GM23248 (cell line): Measurements from ENCODE around the gene ADH1A. TPM values are rescaled to one million over a fixed set of nuclear protein-coding genes. Genes with fewer than 3 reads are reported as not detected.
A peak's percentile ranks its signal among the peaks of the same experiment; 100 is the strongest.

Source experiments
- DNase-seq: peaks from one replicate; pipeline ENCODE4 v3.0.0-alpha.2; 2015
- H2AFZ ChIP-seq: fragments of 200-600 bp; sonication (generic); 2 replicates; pipeline ENCODE4 v1.6.1; 2016; ENCODE audit warnings: antibody characterized with exemption
- H3F3A ChIP-seq: fragments of 200-600 bp; sonication (generic); 2 replicates; pipeline ENCODE4 v1.6.1; 2016; ENCODE audit warnings: mild to moderate bottlenecking, antibody characterized with exemption, mixed run types; ENCODE audit not compliant: insufficient read depth
- H3K27ac ChIP-seq: fragments of 200-600 bp; sonication (generic); 2 replicates; pipeline ENCODE4 v1.5.1; 2016; ENCODE audit warnings: mild to moderate bottlenecking
- H3K27me3 ChIP-seq: fragments of 200-600 bp; sonication (generic); replicated peaks from 2 replicates; pipeline ENCODE4 v1.6.1; 2016; ENCODE audit warnings: mild to moderate bottlenecking; ENCODE audit not compliant: insufficient read depth
- H3K36me3 ChIP-seq: fragments of 200-600 bp; sonication (generic); 2 replicates; pipeline ENCODE4 v1.6.1; 2016; ENCODE audit warnings: low read depth, mild to moderate bottlenecking
- H3K4me1 ChIP-seq: fragments of 200-600 bp; sonication (generic); 2 replicates; pipeline ENCODE4 v1.6.1; 2016; ENCODE audit warnings: mild to moderate bottlenecking; ENCODE audit not compliant: insufficient read depth
- H3K4me2 ChIP-seq: fragments of 200-600 bp; sonication (generic); one replicate; pipeline ENCODE4 v1.6.1; 2016; ENCODE audit warnings: mild to moderate bottlenecking; ENCODE audit not compliant: unreplicated experiment
- H3K4me3 ChIP-seq: fragments of 200-600 bp; sonication (generic); 2 replicates; pipeline ENCODE4 v1.5.1; 2016; ENCODE audit warnings: mild to moderate bottlenecking
- H3K79me2 ChIP-seq: fragments of 200-600 bp; sonication (generic); 2 replicates; pipeline ENCODE4 v1.6.1; 2016; ENCODE audit warnings: mild to moderate bottlenecking; ENCODE audit not compliant: insufficient read depth
- H3K9ac ChIP-seq: fragments of 200-600 bp; sonication (generic); 2 replicates; pipeline ENCODE4 v1.6.1; 2016; ENCODE audit warnings: mild to moderate bottlenecking
- H3K9me2 ChIP-seq: fragments of 200-600 bp; sonication (generic); 2 replicates; pipeline ENCODE4 v1.6.1; 2016; ENCODE audit warnings: mixed run types, mild to moderate bottlenecking, moderate library complexity; ENCODE audit not compliant: insufficient read depth
- H3K9me3 ChIP-seq: fragments of 200-600 bp; sonication (generic); one replicate; pipeline ENCODE4 v1.6.1; 2017; ENCODE audit warnings: low read depth
- H4K20me1 ChIP-seq: fragments of 200-600 bp; sonication (generic); 2 replicates; pipeline ENCODE4 v1.6.0; 2016; ENCODE audit not compliant: insufficient read depth
- EZH2 ChIP-seq: fragments of 200-600 bp; sonication (generic); IDR thresholded peaks from 2 replicates; pipeline ENCODE4 v1.6.1; 2018; ENCODE audit warnings: antibody characterized with exemption, mild to moderate bottlenecking; ENCODE audit not compliant: insufficient read depth, poor library complexity, severe bottlenecking
- EZH2phosphoT487 ChIP-seq: fragments of 200-600 bp; sonication (generic); IDR thresholded peaks from 2 replicates; pipeline ENCODE4 v1.6.1; 2018; ENCODE audit warnings: antibody characterized with exemption, moderate library complexity, mild to moderate bottlenecking, low read depth; ENCODE audit not compliant: insufficient read depth
- WGBS, 2 experiments: methylation state at CpG; one replicate each; pipeline ENCODE4 v1.1.6; 2015 to 2017; ENCODE audit warnings: low lambda C conversion rate in 2 of 2, low coverage in 1 of 2; ENCODE audit errors: missing lambda C conversion rate in 2 of 2; 5-methylcytosine and 5-hydroxymethylcytosine counted together
- in situ Hi-C: fragments of 300-500 bp; cut with MboI; formaldehyde crosslinking; loops from 2 replicates; pipeline ENCODE4 v1.15.0; 2020
- polyA plus RNA-seq: library from polyadenylated mRNA; unstranded; fragments of >200 nt; fragmentation: Nextera tagmentation; extraction: Ambion mirVana; gene quantifications from 2 replicates; pipeline ENCODE4 v1.2.1, GENCODE V29; 2016
- total RNA-seq: library from RNA; depleted of rRNA; stranded (reverse); fragments of >200 nt; shearing (Covaris generic); gene quantifications from 2 replicates; pipeline ENCODE4 v1.2.3, GENCODE V29; 2014

The ADH1A gene
- total and polyA plus RNA-seq, 2 experiments from 2014 or later, result not detected

DNA sequence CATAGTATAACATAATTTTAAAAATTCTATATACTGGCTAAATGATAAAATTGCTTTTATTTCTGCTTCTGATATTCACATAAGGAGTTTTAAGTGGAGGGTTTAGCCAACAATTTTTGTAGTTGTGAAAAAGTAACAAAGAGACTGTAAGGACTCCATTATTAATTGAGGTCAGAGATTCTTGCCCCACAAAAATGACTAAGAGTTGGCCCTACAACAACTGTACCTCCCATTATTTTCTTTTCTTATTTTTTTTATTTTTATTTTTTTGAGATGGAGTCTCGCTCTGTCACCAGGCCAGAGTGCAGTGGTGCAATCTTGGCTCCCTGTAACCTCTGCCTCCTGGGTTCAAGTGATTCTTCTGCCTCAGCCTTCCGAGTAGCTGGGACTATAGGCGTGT, 39.9 kb upstream of the ADH1A start:
- WGBS, 2 experiments, result 57 to 73% methylated on average over 3 of the region's 3 CpGs
- in situ Hi-C loops, result no loop called here
- H3K9me2 ChIP-seq, result no peaks in the 10 kb centered on the region

DNA sequence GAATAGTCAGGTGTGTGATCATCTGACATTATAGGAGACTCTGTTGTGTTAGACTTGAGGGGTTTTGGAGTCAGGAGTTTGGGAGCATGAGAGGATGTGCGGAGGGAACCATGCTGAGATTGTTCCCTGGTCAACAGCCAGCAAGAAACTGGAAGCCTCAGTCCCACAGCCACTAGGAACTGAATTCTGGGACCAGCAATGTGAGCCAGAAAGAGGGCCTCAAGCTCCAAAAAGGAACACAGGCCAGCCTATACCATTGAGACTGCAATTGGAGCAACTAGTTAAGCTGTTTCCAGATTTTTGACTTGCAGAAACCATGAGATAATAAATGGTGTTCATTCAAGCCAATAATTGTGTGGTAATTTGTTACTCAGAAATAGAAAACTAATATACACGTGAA, 39.1 kb upstream of the ADH1A start:
- WGBS, 2 experiments, result 46 to 54% methylated on average over 2 of the region's 2 CpGs
- no peak overlapping the region for H3K4me2 ChIP-seq
- H3K4me1 ChIP-seq, result peaks cover 4% of the 10 kb centered on the region; the same call in 1 of the 2 replicates
- H4K20me1 ChIP-seq, result no peaks in the 10 kb centered on the region
- no peaks in the 10 kb centered on the region for H3K36me3 ChIP-seq
- H3K9ac ChIP-seq, result no peak overlapping the region
- H3K27me3 ChIP-seq, result no peaks in the 10 kb centered on the region
- in situ Hi-C loops, result no loop called here
- no peak overlapping the region for H3K4me3 ChIP-seq
- H3K9me2 ChIP-seq, result no peaks in the 10 kb centered on the region
- TF ChIP-seq EZH2, result no peak
- TF ChIP-seq EZH2phosphoT487, result no peak
- peaks cover 6% of the 10 kb centered on the region; the same call in 1 of the 2 replicates for H3F3A ChIP-seq
- no peak overlapping the region for H3K27ac ChIP-seq
- no peaks in the 10 kb centered on the region for H3K9me3 ChIP-seq
- H2AFZ ChIP-seq, result no peak overlapping the region
- no peaks in the 10 kb centered on the region for H3K79me2 ChIP-seq
- no peak for DNase-seq

More for the DNA sequence above, 39.9 kb upstream of the ADH1A start:
- no peak overlapping the region for H3K9ac ChIP-seq
- no peaks in the 10 kb centered on the region for H3F3A ChIP-seq
- no peaks in the 10 kb centered on the region for H3K79me2 ChIP-seq
- no peak overlapping the region for H3K4me3 ChIP-seq
- no peak for DNase-seq
- H3K36me3 ChIP-seq, result no peaks in the 10 kb centered on the region
- no peaks in the 10 kb centered on the region for H4K20me1 ChIP-seq
- H3K4me1 ChIP-seq, result no peaks in the 10 kb centered on the region
- H3K27ac ChIP-seq, result no peak overlapping the region
- H3K4me2 ChIP-seq, result no peak overlapping the region
- no peak overlapping the region for H2AFZ ChIP-seq
- TF ChIP-seq EZH2 (no peak), EZH2phosphoT487 (no peak)
- no peaks in the 10 kb centered on the region for H3K27me3 ChIP-seq
- H3K9me3 ChIP-seq, result no peaks in the 10 kb centered on the region

- H2AFZ ChIP-seq, result no peak overlapping the region
- peak overlapping the region; percentile 48 for H3K4me2 ChIP-seq
- no peaks in the 10 kb centered on the region for H3K79me2 ChIP-seq
- peak overlapping the region; percentile 34; the same call in 1 of the 2 replicates for H3K27ac ChIP-seq
- no peaks in the 10 kb centered on the region for H3K9me2 ChIP-seq
- in situ Hi-C loops, result no loop called here
- 0 out of 2 replicates have a peak overlapping the region, but pooled peaks have one; percentile 21 for H3K4me3 ChIP-seq
- H3K4me1 ChIP-seq, result peaks cover 13% of the 10 kb centered on the region
- no peaks in the 10 kb centered on the region for H4K20me1 ChIP-seq
- peak; percentile 84 for DNase-seq
- H3K36me3 ChIP-seq, result no peaks in the 10 kb centered on the region
- no peaks in the 10 kb centered on the region for H3K9me3 ChIP-seq
- 0 to 2% methylated on average over 3 of the region's 3 CpGs for WGBS, 2 experiments
- H3K9ac ChIP-seq, result no peak overlapping the region
- TF ChIP-seq EZH2phosphoT487 (no peak), EZH2 (no peak)
- no peaks in the 10 kb centered on the region for H3K27me3 ChIP-seq
- H3F3A ChIP-seq, result peaks cover 14% of the 10 kb centered on the region; the same call in 1 of the 2 replicates
These were observed 34.2 kb upstream of the ADH1A start for GRCh38 chr4:99324979-99325378.

GRCh38 chr4:99324361-99324760, 33.6 kb upstream of the ADH1A start:
- Histone ChIP-seq H3K4me1 (peaks cover 13% of the 10 kb centered on the region), H3K9me2 (no peaks in the 10 kb centered on the region), H4K20me1 (no peaks in the 10 kb centered on the region), H3K27ac (peak overlapping the region; percentile 34; the same call in 1 of the 2 replicates), H2AFZ (no peak overlapping the region), H3K4me2 (peak overlapping the region; percentile 48), H3K9me3 (no peaks in the 10 kb centered on the region), H3F3A (peaks cover 14% of the 10 kb centered on the region; the same call in 1 of the 2 replicates), H3K9ac (no peak overlapping the region), H3K79me2 (no peaks in the 10 kb centered on the region), H3K27me3 (no peaks in the 10 kb centered on the region), H3K36me3 (no peaks in the 10 kb centered on the region), H3K4me3 (no peak overlapping the region)
- 5 to 6% methylated on average over 1 of the region's 1 CpG for WGBS, 2 experiments
- in situ Hi-C loops, result no loop called here
- DNase-seq, result peak; percentile 11
- TF ChIP-seq EZH2 (no peak), EZH2phosphoT487 (no peak)

DNA sequence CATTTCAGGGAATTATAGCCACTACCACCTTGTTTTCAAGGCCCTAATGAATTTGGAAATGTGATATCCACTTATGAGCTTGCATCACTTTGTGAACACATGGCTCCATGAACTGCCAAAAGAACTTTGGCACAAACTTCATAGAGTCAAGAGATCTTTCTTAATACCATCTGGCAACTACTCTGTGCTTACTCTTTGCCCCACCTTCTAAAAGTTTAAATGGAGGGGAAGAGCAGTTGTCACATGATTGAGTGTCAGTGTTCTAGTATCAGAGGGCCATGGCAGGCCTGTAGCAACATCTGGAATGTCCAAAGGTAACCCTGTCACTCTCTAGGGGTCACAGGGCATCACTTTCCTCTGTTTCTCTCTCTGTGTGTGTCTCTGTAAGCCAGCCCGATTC, 33.0 kb upstream of the ADH1A start:
- in situ Hi-C loops, result no loop called here
- H3K27ac ChIP-seq, result 0 out of 2 replicates have a peak overlapping the region, but pooled peaks have one; percentile 4
- H3F3A ChIP-seq, result peaks cover 14% of the 10 kb centered on the region; the same call in 1 of the 2 replicates
- DNase-seq, result peak; percentile 66
- H3K4me2 ChIP-seq, result no peak overlapping the region
- no peaks in the 10 kb centered on the region for H3K9me3 ChIP-seq
- H3K4me3 ChIP-seq, result no peak overlapping the region
- no peaks in the 10 kb centered on the region for H3K27me3 ChIP-seq
- peaks cover 13% of the 10 kb centered on the region for H3K4me1 ChIP-seq
- no peaks in the 10 kb centered on the region for H4K20me1 ChIP-seq
- no peaks in the 10 kb centered on the region for H3K79me2 ChIP-seq
- no peaks in the 10 kb centered on the region for H3K9me2 ChIP-seq
- no peaks in the 10 kb centered on the region for H3K36me3 ChIP-seq
- no peak overlapping the region for H3K9ac ChIP-seq
- TF ChIP-seq EZH2 (no peak), EZH2phosphoT487 (no peak)
- H2AFZ ChIP-seq, result no peak overlapping the region
- WGBS, 2 experiments, result 86 to 88% methylated on average over 1 of the region's 1 CpG
